Body of pancreas (tissue), 4 donors: Measurements from ENCODE around the gene MUC5B. TPM values are rescaled to one million over a fixed set of nuclear protein-coding genes. Genes with fewer than 3 reads are reported as not detected.

Source experiments
- ATAC-seq: fragments of 150-250 bp; one replicate; pipeline ENCODE4 v1.9.1; 2016
- DNase-seq, 4 donors: peaks; one replicate each; pipeline ENCODE4 v3.0.0-alpha.2; 2019
- H3K27ac ChIP-seq, 4 donors: fragments of 200-600 bp; sonication (generic); 1 replicate in 3 of 4; 2 replicates in 1 of 4; pipeline versions ENCODE4 v1.5.1 to v1.6.1; 2016 to 2019; ENCODE audit warnings: mild to moderate bottlenecking in 1 of 4, mixed read lengths in 1 of 4, moderate library complexity in 1 of 4
- H3K27me3 ChIP-seq, 2 donors: fragments of 200-600 bp; sonication (generic); one replicate each; pipeline ENCODE4 v1.6.0; 2016; ENCODE audit warnings: mild to moderate bottlenecking in 1 of 2
- H3K36me3 ChIP-seq, 2 donors: fragments of 200-600 bp; sonication (generic); replicated peaks in 1 of 2; 2 replicates each; pipeline ENCODE4 v1.5.1; 2016; ENCODE audit warnings: low read depth in 2 of 2; ENCODE audit not compliant: insufficient read depth in 1 of 2
- H3K4me1 ChIP-seq: fragments of 200-600 bp; sonication (generic); one replicate; pipeline ENCODE4 v1.6.0; 2016
- H3K4me3 ChIP-seq, 2 donors: fragments of 200-600 bp; sonication (generic); 1 replicate in 1 of 2; 2 replicates in 1 of 2; pipeline ENCODE4 v1.5.1; 2016 to 2019
- H3K9me3 ChIP-seq, 3 donors: fragments of 200-600 bp; sonication (generic); 1 replicate in 2 of 3; 2 replicates in 1 of 3; pipeline ENCODE4 v1.5.1; 2016
- POLR2A ChIP-seq, 3 donors: fragments of 450-650 bp; IDR thresholded peaks; one replicate each; pipeline ENCODE4 v1.6.1; 2016; ENCODE audit warnings: antibody characterized with exemption in 3 of 3, mild to moderate bottlenecking in 2 of 3
- WGBS, 2 donors: methylation state at CpG; one replicate each; pipeline ENCODE4 v1.1.5; 2017; 5-methylcytosine and 5-hydroxymethylcytosine counted together
- intact Hi-C: fragments of 100-400 bp; cut with DNase I; formaldehyde crosslinking; loops from one replicate; pipeline ENCODE4 v1.15.1; 2023
- total RNA-seq, 2 donors: library from RNA; depleted of rRNA; stranded (reverse); fragments of >200 nt; gene quantifications; one replicate each; pipeline ENCODE4 v1.1.0, GENCODE V29; 2016
- TF ChIP-seq, protein P1 (sequence below), 7 experiments: fragments of 450-650 bp in 4 of 7; fragments of 200-600 bp in 3 of 7; sonication (generic) in 3 of 7; IDR thresholded peaks; one replicate each; pipeline ENCODE4 v1.5.1; 2016 to 2019; ENCODE audit warnings: antibody characterized with exemption in 7 of 7

MUC5B gene
- total RNA-seq, 2 donors from 2014 or later: 4.6 to 11.4 TPM

DNA sequence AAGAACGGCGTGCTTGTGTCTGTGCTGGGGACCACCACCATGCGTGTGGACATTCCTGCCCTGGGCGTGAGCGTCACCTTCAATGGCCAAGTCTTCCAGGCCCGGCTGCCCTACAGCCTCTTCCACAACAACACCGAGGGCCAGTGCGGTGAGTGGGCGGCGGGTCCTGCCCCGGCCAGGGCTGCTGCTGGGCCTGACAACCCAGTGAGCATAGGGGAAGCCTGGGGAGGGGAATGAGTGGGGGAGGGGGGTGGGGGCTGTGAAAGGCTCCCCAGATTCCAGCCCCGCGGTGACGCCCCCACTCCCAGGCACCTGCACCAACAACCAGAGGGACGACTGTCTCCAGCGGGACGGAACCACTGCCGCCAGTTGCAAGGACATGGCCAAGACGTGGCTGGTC is 31.9 kb downstream of the MUC5B start:
- no peaks in the 10 kb centered on the region for H3K4me1 ChIP-seq
- H3K27ac ChIP-seq: no peak overlapping the region
- H3K36me3 ChIP-seq: no peaks in the 10 kb centered on the region
- 80 to 93% methylated on average over 1 to 15 of the region's 19 CpGs for whole genome bisulfite sequencing, 2 donors
- TF ChIP-seq POLR2A (IDR thresholded peaks at IDR 0.05): no peak
- TF ChIP-seq, protein P1, sequence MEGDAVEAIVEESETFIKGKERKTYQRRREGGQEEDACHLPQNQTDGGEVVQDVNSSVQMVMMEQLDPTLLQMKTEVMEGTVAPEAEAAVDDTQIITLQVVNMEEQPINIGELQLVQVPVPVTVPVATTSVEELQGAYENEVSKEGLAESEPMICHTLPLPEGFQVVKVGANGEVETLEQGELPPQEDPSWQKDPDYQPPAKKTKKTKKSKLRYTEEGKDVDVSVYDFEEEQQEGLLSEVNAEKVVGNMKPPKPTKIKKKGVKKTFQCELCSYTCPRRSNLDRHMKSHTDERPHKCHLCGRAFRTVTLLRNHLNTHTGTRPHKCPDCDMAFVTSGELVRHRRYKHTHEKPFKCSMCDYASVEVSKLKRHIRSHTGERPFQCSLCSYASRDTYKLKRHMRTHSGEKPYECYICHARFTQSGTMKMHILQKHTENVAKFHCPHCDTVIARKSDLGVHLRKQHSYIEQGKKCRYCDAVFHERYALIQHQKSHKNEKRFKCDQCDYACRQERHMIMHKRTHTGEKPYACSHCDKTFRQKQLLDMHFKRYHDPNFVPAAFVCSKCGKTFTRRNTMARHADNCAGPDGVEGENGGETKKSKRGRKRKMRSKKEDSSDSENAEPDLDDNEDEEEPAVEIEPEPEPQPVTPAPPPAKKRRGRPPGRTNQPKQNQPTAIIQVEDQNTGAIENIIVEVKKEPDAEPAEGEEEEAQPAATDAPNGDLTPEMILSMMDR (IDR thresholded peaks at IDR 0.05): no peak
- H3K4me3 ChIP-seq: no peak overlapping the region
- DNase-seq (no peak), ATAC-seq (no peak)
- no peaks in the 10 kb centered on the region for H3K27me3 ChIP-seq
- no peaks in the 10 kb centered on the region for H3K9me3 ChIP-seq
- intact Hi-C loops: no loop called here

DNA sequence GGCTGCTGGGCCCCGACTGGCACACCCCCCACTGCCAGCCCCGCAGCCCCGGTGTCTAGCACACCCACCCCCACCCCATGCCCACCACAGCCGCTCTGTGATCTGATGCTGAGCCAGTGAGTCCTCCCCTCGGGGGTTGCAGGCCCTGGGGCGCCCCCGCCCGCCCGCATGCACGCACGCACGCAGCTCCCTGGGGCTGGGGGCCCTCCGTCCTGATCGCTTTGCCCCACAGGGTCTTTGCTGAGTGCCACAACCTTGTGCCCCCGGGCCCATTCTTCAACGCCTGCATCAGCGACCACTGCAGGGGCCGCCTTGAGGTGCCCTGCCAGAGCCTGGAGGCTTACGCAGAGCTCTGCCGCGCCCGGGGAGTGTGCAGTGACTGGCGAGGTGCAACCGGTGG is 32.3 kb downstream of the MUC5B start:
- Histone ChIP-seq H3K4me1 (no peaks in the 10 kb centered on the region), H3K4me3 (no peak overlapping the region), H3K36me3 (no peaks in the 10 kb centered on the region), H3K9me3 (no peaks in the 10 kb centered on the region), H3K27ac (no peak overlapping the region), H3K27me3 (no peaks in the 10 kb centered on the region)
- TF ChIP-seq POLR2A (IDR thresholded peaks at IDR 0.05): no peak
- TF ChIP-seq, protein P1 (IDR thresholded peaks at IDR 0.05): no peak
- intact Hi-C loops: no loop called here
- ATAC-seq (no peak), DNase-seq (no peak)
- WGBS, 2 donors: 76 to 92% methylated on average over 5 to 12 of the region's 24 CpGs

DNA sequence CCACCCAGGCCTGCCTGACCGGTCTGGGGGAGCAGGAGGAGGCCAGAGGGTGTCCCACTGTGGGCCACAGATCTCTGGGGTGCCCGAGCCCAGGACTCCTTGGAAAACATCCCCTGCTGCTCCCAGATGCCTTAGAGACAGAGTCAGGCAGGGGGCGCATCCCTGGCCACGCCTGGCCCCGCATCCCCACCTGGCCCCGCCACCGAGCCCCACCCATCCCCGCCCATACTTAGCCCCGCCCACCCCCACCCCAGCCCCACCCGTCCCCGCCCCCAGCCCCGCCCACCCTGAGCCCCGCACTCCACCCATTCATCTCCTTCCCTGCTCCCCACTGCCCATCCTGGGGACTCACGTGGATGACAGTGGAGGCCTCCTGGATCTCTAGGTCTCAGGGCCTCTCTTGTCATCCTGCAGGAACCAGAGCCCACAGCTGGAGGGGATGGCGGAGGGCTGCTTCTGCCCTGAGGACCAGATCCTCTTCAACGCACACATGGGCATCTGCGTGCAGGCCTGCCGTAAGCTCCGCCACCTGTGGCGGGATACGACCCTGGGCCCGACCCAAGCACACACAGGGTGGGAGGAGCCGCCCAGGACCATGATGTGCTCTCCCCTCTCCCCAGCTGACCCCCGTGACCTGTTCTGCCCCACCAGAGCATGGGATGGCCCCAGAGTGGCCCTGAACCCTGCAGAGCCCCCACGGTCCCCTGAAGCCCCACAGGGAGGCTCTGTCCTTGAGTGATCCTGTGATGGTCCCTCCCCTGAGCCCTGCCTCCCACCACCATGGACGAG is 33.6 kb downstream of the MUC5B start:
- intact Hi-C loops: no loop called here
- no peak overlapping the region for H3K4me3 ChIP-seq
- no peaks in the 10 kb centered on the region for H3K36me3 ChIP-seq

DNA sequence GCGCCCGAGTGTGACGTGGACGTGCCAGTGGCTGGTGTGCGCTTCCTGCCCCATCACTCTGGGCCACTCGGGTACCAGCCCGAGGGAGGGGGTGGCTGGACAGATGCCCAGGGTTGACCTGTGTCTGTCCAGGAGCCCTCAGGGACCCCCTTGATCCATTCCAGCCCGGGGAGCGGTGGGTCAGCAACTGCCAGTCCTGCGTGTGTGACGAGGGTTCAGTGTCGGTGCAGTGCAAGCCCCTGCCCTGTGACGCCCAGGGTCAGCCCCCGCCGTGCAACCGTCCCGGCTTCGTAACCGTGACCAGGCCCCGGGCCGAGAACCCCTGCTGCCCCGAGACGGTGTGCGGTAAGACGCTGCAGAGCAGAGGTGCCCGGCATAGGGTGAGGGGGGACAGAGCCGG is 34.5 kb downstream of the MUC5B start:
- WGBS, 2 donors: 80 to 93% methylated on average over 1 to 26 of the region's 27 CpGs
- Histone ChIP-seq H3K27me3 (no peaks in the 10 kb centered on the region), H3K36me3 (no peaks in the 10 kb centered on the region), H3K27ac (no peak overlapping the region), H3K4me3 (no peak overlapping the region), H3K4me1 (peaks cover 7% of the 10 kb centered on the region), H3K9me3 (no peaks in the 10 kb centered on the region)
- intact Hi-C loops: no loop called here
- TF ChIP-seq, protein P1 (IDR thresholded peaks at IDR 0.05): no peak
- TF ChIP-seq POLR2A (IDR thresholded peaks at IDR 0.05): no peak
- DNase-seq (no peak), ATAC-seq (no peak)

More for the DNA sequence above, 33.6 kb downstream of the MUC5B start:
- H3K27me3 ChIP-seq: no peaks in the 10 kb centered on the region
- no peak overlapping the region for H3K27ac ChIP-seq
- no peaks in the 10 kb centered on the region for H3K4me1 ChIP-seq
- TF ChIP-seq POLR2A (IDR thresholded peaks at IDR 0.05): no peak
- ATAC-seq (no peak), DNase-seq (no peak)
- H3K9me3 ChIP-seq: no peaks in the 10 kb centered on the region
- WGBS, 2 donors: 64% methylated on average over 14 of the region's 26 CpGs; no CpG with 5 or more reads in 1 of the 2 donors

DNA sequence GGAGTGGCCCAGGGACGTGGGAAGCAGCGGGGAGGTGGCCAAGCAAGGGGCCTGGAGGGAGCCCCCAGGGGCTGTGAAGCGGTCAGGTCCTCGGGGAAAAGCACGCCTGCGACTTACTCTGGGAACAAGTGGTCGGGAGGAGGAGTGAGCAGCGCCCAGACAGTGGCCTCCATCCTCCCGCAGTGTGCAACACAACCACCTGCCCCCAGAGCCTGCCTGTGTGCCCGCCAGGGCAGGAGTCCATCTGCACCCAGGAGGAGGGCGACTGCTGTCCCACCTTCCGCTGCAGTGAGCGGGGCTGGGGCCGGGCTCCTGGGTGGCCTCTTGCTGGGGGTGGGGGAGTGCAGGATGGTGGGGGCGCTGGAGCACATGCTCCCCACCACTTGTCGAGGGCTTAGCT is 35.0 kb downstream of the MUC5B start:
- Histone ChIP-seq H3K4me3 (no peak overlapping the region), H3K4me1 (peaks cover 11% of the 10 kb centered on the region), H3K36me3 (no peaks in the 10 kb centered on the region), H3K27ac (no peak overlapping the region), H3K9me3 (no peaks in the 10 kb centered on the region), H3K27me3 (no peaks in the 10 kb centered on the region)
- TF ChIP-seq POLR2A (IDR thresholded peaks at IDR 0.05): no peak
- TF ChIP-seq, protein P1 (IDR thresholded peaks at IDR 0.05): no peak
- no peak for DNase-seq
- WGBS, 2 donors: 83 to 86% methylated on average over 15 of the region's 16 CpGs
- ATAC-seq: no peak
- intact Hi-C loops: no loop called here
